Measurements from ENCODE around the gene MRPS7. TPM values are rescaled to one million over a fixed set of nuclear protein-coding genes. Genes with fewer than 3 reads are reported as not detected.

Gene MRPS7
- total RNA-seq, 2 donors from 2014 or later = 81.0 to 82.5 TPM

DNA sequence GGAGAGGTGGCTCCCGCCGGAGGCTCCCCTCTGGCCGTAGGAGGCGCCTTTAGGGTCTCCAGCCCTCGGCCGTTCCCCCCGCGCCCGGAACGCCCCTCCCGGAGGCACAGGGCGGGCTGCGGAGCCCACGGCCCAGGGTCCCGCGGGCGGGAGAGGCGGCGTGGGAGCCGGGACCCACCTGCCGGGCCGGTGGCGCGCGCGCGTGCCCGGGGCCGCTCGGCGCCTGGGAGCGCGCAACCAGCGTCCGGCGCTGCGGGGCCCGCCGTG, 9.2 kb downstream of the MRPS7 start, which contains the start of gene MIF4GD:
Gene MIF4GD, minus strand, starts transcription at position 266 of the 267 bp plus-strand sequence. CDS start 1,036 bp downstream, outside the sequence.
- Histone ChIP-seq H3K4me1 (ENCODE audit: control insufficient read depth, insufficient read depth, low read length) (peaks cover 9% of the 10 kb centered on the region), H3K4me3 (ENCODE audit: low read length) (peak within 1 kb of the TSS; percentile 87), H3K27me3 (ENCODE audit: control insufficient read depth, insufficient read depth, low read length, poor library complexity, severe bottlenecking) (no peaks in the 10 kb centered on the region), H3K36me3 (ENCODE audit: control insufficient read depth, insufficient read depth, low read length) (peaks cover 11% of the 10 kb centered on the region), H3K9ac (ENCODE audit: extremely low read depth, low read length, poor library complexity, severe bottlenecking) (peak within 1 kb of the TSS; percentile 66), H3K27ac (ENCODE audit: low read depth, low read length) (peak within 1 kb of the TSS; percentile 8), H3K9me3 (ENCODE audit: control insufficient read depth, low read length) (no peaks in the 10 kb centered on the region)
- TF ChIP-seq, protein P1, sequence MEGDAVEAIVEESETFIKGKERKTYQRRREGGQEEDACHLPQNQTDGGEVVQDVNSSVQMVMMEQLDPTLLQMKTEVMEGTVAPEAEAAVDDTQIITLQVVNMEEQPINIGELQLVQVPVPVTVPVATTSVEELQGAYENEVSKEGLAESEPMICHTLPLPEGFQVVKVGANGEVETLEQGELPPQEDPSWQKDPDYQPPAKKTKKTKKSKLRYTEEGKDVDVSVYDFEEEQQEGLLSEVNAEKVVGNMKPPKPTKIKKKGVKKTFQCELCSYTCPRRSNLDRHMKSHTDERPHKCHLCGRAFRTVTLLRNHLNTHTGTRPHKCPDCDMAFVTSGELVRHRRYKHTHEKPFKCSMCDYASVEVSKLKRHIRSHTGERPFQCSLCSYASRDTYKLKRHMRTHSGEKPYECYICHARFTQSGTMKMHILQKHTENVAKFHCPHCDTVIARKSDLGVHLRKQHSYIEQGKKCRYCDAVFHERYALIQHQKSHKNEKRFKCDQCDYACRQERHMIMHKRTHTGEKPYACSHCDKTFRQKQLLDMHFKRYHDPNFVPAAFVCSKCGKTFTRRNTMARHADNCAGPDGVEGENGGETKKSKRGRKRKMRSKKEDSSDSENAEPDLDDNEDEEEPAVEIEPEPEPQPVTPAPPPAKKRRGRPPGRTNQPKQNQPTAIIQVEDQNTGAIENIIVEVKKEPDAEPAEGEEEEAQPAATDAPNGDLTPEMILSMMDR (conservative IDR thresholded peaks at IDR 0.05) = no peak
- Mint-ChIP-seq H3K4me3 (peak within 1 kb of the TSS; percentile 71), H3K27me3 (ENCODE audit: insufficient read depth) (no peaks in the 10 kb centered on the region), H3K36me3 (ENCODE audit: low read depth) (peaks cover 11% of the 10 kb centered on the region), H3K4me1 (peaks cover 10% of the 10 kb centered on the region), H3K9me3 (no peaks in the 10 kb centered on the region), H3K27ac (peak within 1 kb of the TSS; percentile 84)
- DNase-seq = no peak
- 0% methylated on average over 39 of the region's 39 CpGs; no CpG with 5 or more reads in 1 of the 2 experiments for WGBS, 2 experiments (ENCODE audit: insufficient coverage in 1 of 2, insufficient read length in 1 of 2)

DNA sequence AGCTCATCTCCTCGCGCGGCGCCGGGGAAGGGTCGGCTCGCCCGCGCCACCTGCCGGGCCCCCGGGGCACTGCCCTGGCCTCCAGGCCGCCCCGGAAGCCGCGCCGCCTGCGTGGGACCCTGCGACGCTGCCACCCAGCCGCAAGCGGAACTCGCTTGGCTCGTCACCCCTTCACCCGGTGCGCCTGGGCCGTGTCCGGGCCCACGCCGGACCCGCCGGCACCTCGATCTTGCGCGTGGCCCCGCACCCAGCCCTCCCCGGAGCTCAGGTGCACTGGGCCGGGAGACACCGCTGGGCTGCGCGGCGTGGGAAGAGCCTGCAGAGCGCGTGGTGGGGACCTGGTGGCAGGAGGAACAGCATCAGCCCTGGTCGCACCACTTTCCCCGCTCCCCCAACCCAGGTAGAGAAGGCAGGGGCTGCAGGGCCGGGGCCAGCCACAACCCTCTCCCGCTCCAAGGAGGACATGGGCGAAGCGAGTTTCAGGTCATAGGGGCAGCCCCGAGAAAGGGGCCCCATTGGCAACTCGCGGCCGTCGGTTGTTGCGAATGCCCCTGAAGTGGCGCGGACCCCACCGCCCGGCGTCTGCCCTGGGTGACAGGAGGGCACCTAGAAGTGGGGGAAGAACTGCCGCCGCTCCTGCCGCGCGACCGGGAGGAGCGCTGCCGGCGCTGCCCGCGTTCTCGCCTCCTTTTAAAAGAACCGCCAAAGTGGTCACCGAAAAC, 9.7 kb downstream of the MRPS7 start:
- peak overlapping the region; percentile 71 for H3K4me3 Mint-ChIP-seq
- peaks cover 10% of the 10 kb centered on the region for H3K4me1 Mint-ChIP-seq
- H3K36me3 ChIP-seq (ENCODE audit: control insufficient read depth, insufficient read depth, low read length) = peaks cover 6% of the 10 kb centered on the region
- TF ChIP-seq, protein P1 (conservative IDR thresholded peaks at IDR 0.05) = peak; percentile 77
- H3K9ac ChIP-seq (ENCODE audit: extremely low read depth, low read length, poor library complexity, severe bottlenecking) = peak overlapping the region; percentile 53
- H3K9me3 ChIP-seq (ENCODE audit: control insufficient read depth, low read length) = no peaks in the 10 kb centered on the region
- H3K27me3 ChIP-seq (ENCODE audit: control insufficient read depth, insufficient read depth, low read length, poor library complexity, severe bottlenecking) = no peaks in the 10 kb centered on the region
- peak overlapping the region; percentile 82 for H3K4me3 ChIP-seq (ENCODE audit: low read length)
- peaks cover 6% of the 10 kb centered on the region for H3K36me3 Mint-ChIP-seq (ENCODE audit: low read depth)
- no peaks in the 10 kb centered on the region for H3K27me3 Mint-ChIP-seq (ENCODE audit: insufficient read depth)
- H3K9me3 Mint-ChIP-seq = no peaks in the 10 kb centered on the region
- peaks cover 9% of the 10 kb centered on the region for H3K4me1 ChIP-seq (ENCODE audit: control insufficient read depth, insufficient read depth, low read length)
- DNase-seq = peak; percentile 91
- no peak overlapping the region for H3K27ac Mint-ChIP-seq
- WGBS, 2 experiments (ENCODE audit: insufficient coverage in 1 of 2, insufficient read length in 1 of 2) = 1 to 2% methylated on average over 24 to 74 of the region's 74 CpGs
- no peak overlapping the region for H3K27ac ChIP-seq (ENCODE audit: low read depth, low read length)

DNA sequence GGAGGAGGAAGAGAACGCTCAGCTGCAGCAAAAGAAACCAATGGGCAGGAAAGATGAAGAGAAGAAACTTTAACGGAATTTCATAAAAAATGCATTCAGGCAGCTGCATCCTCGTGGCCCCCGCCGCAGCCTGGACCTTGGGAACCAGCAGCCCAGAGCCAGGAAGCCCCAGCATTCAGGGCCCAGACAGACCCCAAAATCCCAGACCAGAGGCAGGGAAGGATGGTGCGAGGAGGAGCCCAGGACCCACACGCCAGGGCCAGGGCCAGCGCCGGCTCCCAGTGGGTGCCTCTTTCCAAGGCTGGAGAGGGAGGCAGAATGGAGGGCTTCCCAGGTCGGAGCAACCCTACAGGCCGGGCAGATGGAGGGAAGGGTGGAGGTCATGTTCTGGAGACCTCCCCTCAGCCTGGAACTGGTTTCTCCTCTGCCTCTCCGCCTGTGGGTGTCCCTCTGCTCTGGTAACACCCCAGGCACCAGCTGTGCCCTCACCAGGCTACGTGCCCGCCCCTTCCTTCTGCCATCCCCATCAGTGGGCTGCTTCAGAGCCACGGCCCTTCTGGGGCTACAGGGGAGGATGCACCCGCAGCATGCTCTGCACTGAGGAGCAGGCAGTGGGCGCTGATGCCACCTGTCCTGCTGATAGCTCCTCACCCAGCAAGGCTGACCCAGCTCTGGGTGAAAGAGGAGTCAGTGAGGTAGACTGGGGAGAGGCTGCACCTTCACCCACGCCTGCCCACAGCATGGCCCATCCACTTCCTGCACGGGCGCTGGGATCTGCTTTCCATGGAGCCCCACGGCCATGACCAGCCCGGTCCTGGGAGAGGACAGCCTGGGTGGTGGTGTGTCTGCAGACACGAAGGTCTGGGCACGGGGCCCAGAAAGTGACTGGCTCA, 10.5 kb downstream of the MRPS7 start:
- H3K9me3 ChIP-seq (ENCODE audit: control insufficient read depth, low read length) = no peaks in the 10 kb centered on the region
- no peaks in the 10 kb centered on the region for H3K9me3 Mint-ChIP-seq
- H3K4me3 ChIP-seq (ENCODE audit: low read length) = peak overlapping the region; percentile 82
- peak overlapping the region; percentile 71 for H3K4me3 Mint-ChIP-seq
- H3K4me1 ChIP-seq (ENCODE audit: control insufficient read depth, insufficient read depth, low read length) = peaks cover 9% of the 10 kb centered on the region
- H3K9ac ChIP-seq (ENCODE audit: extremely low read depth, low read length, poor library complexity, severe bottlenecking) = peak overlapping the region; percentile 53
- H3K36me3 Mint-ChIP-seq (ENCODE audit: low read depth) = no peaks in the 10 kb centered on the region
- H3K27me3 ChIP-seq (ENCODE audit: control insufficient read depth, insufficient read depth, low read length, poor library complexity, severe bottlenecking) = no peaks in the 10 kb centered on the region
- TF ChIP-seq, protein P1 (conservative IDR thresholded peaks at IDR 0.05) = no peak
- peaks cover under 1% of the 10 kb centered on the region for H3K36me3 ChIP-seq (ENCODE audit: control insufficient read depth, insufficient read depth, low read length)
- peaks cover 10% of the 10 kb centered on the region for H3K4me1 Mint-ChIP-seq
- H3K27ac Mint-ChIP-seq = no peak overlapping the region
- peak; percentile 66 for DNase-seq
- WGBS, 2 experiments (ENCODE audit: insufficient coverage in 1 of 2, insufficient read length in 1 of 2) = 70 to 72% methylated on average over 13 to 24 of the region's 24 CpGs
- no peaks in the 10 kb centered on the region for H3K27me3 Mint-ChIP-seq (ENCODE audit: insufficient read depth)
- H3K27ac ChIP-seq (ENCODE audit: low read depth, low read length) = no peak overlapping the region

Data from endodermal cell (in vitro differentiated cells).